ENCODE data around the gene SLC5A6. TPM values are rescaled to one million over a fixed set of nuclear protein-coding genes. Genes with fewer than 3 reads are reported as not detected.
A peak's percentile ranks its signal among the peaks of the same experiment; 100 is the strongest.

The SLC5A6 gene
- polyA plus RNA-seq, 1 of the 3 experiments (the other 2 are of a cell fraction), result 75.7 TPM

GRCh38 chr2:27216416-27217137 lies 4.5 kb upstream of the SLC5A6 start:
- Histone ChIP-seq H3K27me3 (ENCODE audit: insufficient read depth) (no peaks in the 10 kb centered on the region), H3K4me3 (ENCODE audit: low read depth in 2 of 2, low read length in 1 of 2) (peak overlapping the region; percentile 73 to 82; a peak in 3 of 4 replicates), H3K4me2 (peak overlapping the region; percentile 86), H3K9me3 (no peaks in the 10 kb centered on the region), H3K36me3 (replicated peaks in 1 of 2; ENCODE audit: control insufficient read depth in 1 of 2, insufficient read depth in 2 of 2, low read length in 1 of 2) (peaks cover 34 to 42% of the 10 kb centered on the region in 2 experiments), H4K20me1 (ENCODE audit: insufficient read depth) (no peaks in the 10 kb centered on the region), H3K79me2 (ENCODE audit: insufficient read depth) (peaks cover 43% of the 10 kb centered on the region; the same call in 1 of the 2 replicates), H3K9me2 (no peaks in the 10 kb centered on the region), H3K27ac (ENCODE audit: low read depth in 2 of 2, low read length in 1 of 2) (peak overlapping the region; percentile 5 to 74), H2AFZ (ENCODE audit: low read depth) (peak overlapping the region; percentile 81; the same call in 1 of the 2 replicates), H3K9ac (no peak overlapping the region; the same call in 1 of the 2 replicates), H3F3A (replicated peaks; ENCODE audit: insufficient read depth) (peaks cover 12% of the 10 kb centered on the region), H3K4me1 (ENCODE audit: control insufficient read depth in 1 of 2, insufficient read depth in 2 of 2, low read depth in 1 of 2, low read length in 1 of 2) (peaks cover 9 to 24% of the 10 kb centered on the region in 2 experiments; a peak in 3 of 4 replicates)
- TF ChIP-seq SMC3 (IDR thresholded peaks at IDR 0.05; ENCODE audit: low read depth, low read length) (no peak), TCF12 (IDR thresholded peaks at IDR 0.05) (no peak), IRF3 (IDR thresholded peaks at IDR 0.05; ENCODE audit: low read depth, low read length) (no peak), YY1 (IDR thresholded peaks at IDR 0.05; ENCODE audit: low read depth) (no peak), RAD21 (IDR thresholded peaks at IDR 0.05; ENCODE audit: low read length) (no peak), ELF1 (IDR thresholded peaks at IDR 0.05) (no peak), FOXM1 (IDR thresholded peaks at IDR 0.05; ENCODE audit: low read depth) (no peak), MXI1 (IDR thresholded peaks at IDR 0.05; ENCODE audit: low read depth, low read length) (no peak), CTCF (IDR thresholded peaks at IDR 0.05) (no peak), NFIC (IDR thresholded peaks at IDR 0.05; ENCODE audit: borderline replicate concordance) (no peak), EZH2phosphoT487 (IDR thresholded peaks at IDR 0.05; ENCODE audit: borderline replicate concordance, low read depth) (no peak), MEF2A (IDR thresholded peaks at IDR 0.05; ENCODE audit: borderline replicate concordance, low read depth) (no peak), TEAD4 (IDR thresholded peaks at IDR 0.05; ENCODE audit: borderline replicate concordance, insufficient read depth) (no peak)
- DNase-seq, result no peak
- 76% methylated on average over 11 of the region's 13 CpGs for WGBS (ENCODE audit: low lambda C conversion rate)
- ChIA-PET POLR2A (no interaction called here), CTCF (interaction anchor here (0.9 to 1.5 kb wide), 7 partner anchors 10 to 86 kb away, joined by 3 to 7 read pairs (median 3); no protein-coding TSS in a partner anchor)

- no peak overlapping the region for H3K4me2 ChIP-seq
- no peaks in the 10 kb centered on the region for H3K27me3 ChIP-seq (ENCODE audit: insufficient read depth)
- CTCF ChIA-PET, result interaction anchor here (0.9 kb wide), 2 partner anchors 50 to 116 kb away, joined by 3 to 4 read pairs; no protein-coding TSS in a partner anchor
Measured at GRCh38 chr2:27214941-27215340, 2.9 kb upstream of the SLC5A6 start.

More at GRCh38 chr2:27214941-27215340, 2.9 kb upstream of the SLC5A6 start:
- Histone ChIP-seq H3K79me2 (ENCODE audit: insufficient read depth) (peaks cover 48% of the 10 kb centered on the region; the same call in 1 of the 2 replicates), H3K27ac (ENCODE audit: low read depth in 2 of 2, low read length in 1 of 2) (no peak overlapping the region), H3K36me3 (replicated peaks in 1 of 2; ENCODE audit: control insufficient read depth in 1 of 2, insufficient read depth in 2 of 2, low read length in 1 of 2) (peaks cover 25 to 30% of the 10 kb centered on the region in 2 experiments), H3F3A (replicated peaks; ENCODE audit: insufficient read depth) (peaks cover 12% of the 10 kb centered on the region), H4K20me1 (ENCODE audit: insufficient read depth) (no peaks in the 10 kb centered on the region), H3K4me3 (ENCODE audit: low read depth in 2 of 2, low read length in 1 of 2) (no peak overlapping the region), H3K9me2 (no peaks in the 10 kb centered on the region), H2AFZ (ENCODE audit: low read depth) (no peak overlapping the region), H3K9ac (no peak overlapping the region), H3K9me3 (no peaks in the 10 kb centered on the region), H3K4me1 (ENCODE audit: control insufficient read depth in 1 of 2, insufficient read depth in 2 of 2, low read depth in 1 of 2, low read length in 1 of 2) (peaks cover 9 to 33% of the 10 kb centered on the region in 2 experiments; a peak in 3 of 4 replicates)
- POLR2A ChIA-PET, result no interaction called here
- TF ChIP-seq TCF12 (IDR thresholded peaks at IDR 0.05) (peak; percentile 26; the same call in 1 of the 2 replicates), USF2 (IDR thresholded peaks at IDR 0.05; ENCODE audit: borderline replicate concordance, low read depth, low read length) (no peak)
- WGBS (ENCODE audit: low lambda C conversion rate), result 63% methylated on average over 3 of the region's 3 CpGs
- DNase-seq, result no peak

Data from SK-N-SH (cell line).